ENCODE data around the gene GIGYF2. TPM values are rescaled to one million over a fixed set of nuclear protein-coding genes. Genes with fewer than 3 reads are reported as not detected.

The GIGYF2 gene
- total RNA-seq, 1 experiment from 2014 or later = 55.3 TPM

DNA sequence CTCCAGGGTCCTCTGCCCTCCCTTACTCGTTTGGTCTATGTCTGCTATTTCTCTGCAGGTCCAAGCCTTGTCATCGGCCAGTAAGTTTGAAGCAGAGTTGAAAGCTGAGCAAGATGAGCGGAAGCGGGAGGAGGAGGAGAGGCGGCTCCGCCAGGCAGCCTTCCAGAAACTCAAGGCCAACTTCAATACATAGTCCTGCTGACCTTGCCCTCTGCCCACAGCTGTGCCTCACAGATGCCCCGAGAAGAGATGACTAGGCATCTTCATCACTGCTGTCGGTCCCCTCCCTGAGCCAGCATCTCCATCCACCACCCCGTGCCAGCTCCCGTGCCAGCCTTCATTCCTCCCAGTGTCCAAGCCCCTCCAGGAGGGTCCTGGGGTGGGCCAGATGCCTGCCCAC lies 15.6 kb upstream of the GIGYF2 start:
- Mint-ChIP-seq H3K27ac (no peak overlapping the region), H3K9me3 (no peaks in the 10 kb centered on the region), H3K4me1 (no peaks in the 10 kb centered on the region), H3K36me3 (ENCODE audit: insufficient read depth in 1 of 3, low read depth in 3 of 3) (no peaks in the 10 kb centered on the region), H3K27me3 (ENCODE audit: low read depth) (peaks cover 4% of the 10 kb centered on the region), H3K4me3 (no peak overlapping the region; a peak in 1 of 5 replicates)
- Histone ChIP-seq H4K8ac (replicated peaks; ENCODE audit: insufficient read length, low read depth, low read length) (no peak overlapping the region), H4K20me1 (ENCODE audit: control insufficient read depth, insufficient read depth, insufficient read length) (no peaks in the 10 kb centered on the region), H3K27me3 (ENCODE audit: insufficient read depth, low read length) (no peaks in the 10 kb centered on the region), H4K91ac (ENCODE audit: insufficient read length, low read depth, low read length) (no peak overlapping the region), H3K14ac (ENCODE audit: insufficient read depth, low read length) (no peak overlapping the region), H2BK15ac (ENCODE audit: low read depth, low read length) (no peak overlapping the region), H2AK5ac (ENCODE audit: insufficient read length, low read length) (no peak overlapping the region), H2AFZ (ENCODE audit: low read length) (no peak overlapping the region), H2BK120ac (ENCODE audit: low read depth, low read length, poor library complexity, severe bottlenecking) (no peak overlapping the region), H2BK12ac (ENCODE audit: insufficient read length, low read depth, low read length) (no peak overlapping the region), H3K9ac (ENCODE audit: extremely low read depth, insufficient read length, low read length) (no peak overlapping the region), H3T11ph (ENCODE audit: low read length) (no peak overlapping the region), H3K79me2 (ENCODE audit: insufficient read depth, low read length) (no peaks in the 10 kb centered on the region), H2BK20ac (ENCODE audit: low read depth, low read length, poor library complexity, severe bottlenecking) (no peak overlapping the region), H3K18ac (ENCODE audit: insufficient read length, low read depth, low read length) (no peak overlapping the region), H3K4ac (ENCODE audit: low read depth, low read length) (no peak overlapping the region), H3K4me1 (ENCODE audit: insufficient read depth, low read length) (no peaks in the 10 kb centered on the region), H2BK5ac (ENCODE audit: insufficient read length, low read length) (no peak overlapping the region), H3K79me1 (ENCODE audit: insufficient read depth, low read depth, low read length, poor library complexity, severe bottlenecking) (no peaks in the 10 kb centered on the region), H3K9me3 (ENCODE audit: control insufficient read depth, low read depth, low read length) (no peaks in the 10 kb centered on the region), H4K5ac (ENCODE audit: insufficient read length, low read depth, low read length) (no peak overlapping the region), H3K4me2 (ENCODE audit: insufficient read depth, insufficient read length, low read length) (no peak overlapping the region), H3K23ac (ENCODE audit: insufficient read length, low read depth, low read length) (no peak overlapping the region), H3K56ac (ENCODE audit: insufficient read length, low read depth, low read length) (no peak overlapping the region), H3K27ac (ENCODE audit: insufficient read length, low read depth, low read length) (no peak overlapping the region), H3K23me2 (ENCODE audit: insufficient read length, low read depth, low read length, poor library complexity, severe bottlenecking) (no peaks in the 10 kb centered on the region)
- WGBS (ENCODE audit: extremely low coverage, insufficient read length, low lambda C conversion rate) = no CpG with 5 or more reads among the region's 10 CpGs
- no peak for DNase-seq
- TF ChIP-seq, protein P1, sequence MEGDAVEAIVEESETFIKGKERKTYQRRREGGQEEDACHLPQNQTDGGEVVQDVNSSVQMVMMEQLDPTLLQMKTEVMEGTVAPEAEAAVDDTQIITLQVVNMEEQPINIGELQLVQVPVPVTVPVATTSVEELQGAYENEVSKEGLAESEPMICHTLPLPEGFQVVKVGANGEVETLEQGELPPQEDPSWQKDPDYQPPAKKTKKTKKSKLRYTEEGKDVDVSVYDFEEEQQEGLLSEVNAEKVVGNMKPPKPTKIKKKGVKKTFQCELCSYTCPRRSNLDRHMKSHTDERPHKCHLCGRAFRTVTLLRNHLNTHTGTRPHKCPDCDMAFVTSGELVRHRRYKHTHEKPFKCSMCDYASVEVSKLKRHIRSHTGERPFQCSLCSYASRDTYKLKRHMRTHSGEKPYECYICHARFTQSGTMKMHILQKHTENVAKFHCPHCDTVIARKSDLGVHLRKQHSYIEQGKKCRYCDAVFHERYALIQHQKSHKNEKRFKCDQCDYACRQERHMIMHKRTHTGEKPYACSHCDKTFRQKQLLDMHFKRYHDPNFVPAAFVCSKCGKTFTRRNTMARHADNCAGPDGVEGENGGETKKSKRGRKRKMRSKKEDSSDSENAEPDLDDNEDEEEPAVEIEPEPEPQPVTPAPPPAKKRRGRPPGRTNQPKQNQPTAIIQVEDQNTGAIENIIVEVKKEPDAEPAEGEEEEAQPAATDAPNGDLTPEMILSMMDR (conservative IDR thresholded peaks at IDR 0.05) = no peak

All from H9 (cell line).